H7 (cell line): ENCODE measurements around the gene ATN1. TPM values are rescaled to one million over a fixed set of nuclear protein-coding genes. Genes with fewer than 3 reads are reported as not detected.

Source experiments
- DNase-seq: peaks from one replicate; pipeline ENCODE4 v3.0.0; 2012
- H3K27me3 ChIP-seq: 2 replicates; pipeline ENCODE4 v1.6.0; 2011; ENCODE audit warnings: mild to moderate bottlenecking, low read length; ENCODE audit not compliant: control insufficient read depth, insufficient read depth
- H3K36me3 ChIP-seq: replicated peaks from 2 replicates; pipeline ENCODE4 v1.5.1; 2011; ENCODE audit warnings: low read length; ENCODE audit not compliant: control insufficient read depth, insufficient read depth
- H3K4me3 ChIP-seq: 2 replicates; pipeline ENCODE4 v1.5.1; 2011; ENCODE audit warnings: low read depth, mild to moderate bottlenecking, control low read depth, low read length, moderate library complexity; ENCODE audit not compliant: insufficient read depth
- total RNA-seq: library from RNA; depleted of rRNA; stranded (reverse); fragments of >200 nt; shearing (Covaris generic); gene quantifications from 2 replicates; pipeline ENCODE4 v1.2.3, GENCODE V29; 2014

ATN1 gene
- total RNA-seq, 1 experiment from 2014 or later, result 11.4 TPM

DNA sequence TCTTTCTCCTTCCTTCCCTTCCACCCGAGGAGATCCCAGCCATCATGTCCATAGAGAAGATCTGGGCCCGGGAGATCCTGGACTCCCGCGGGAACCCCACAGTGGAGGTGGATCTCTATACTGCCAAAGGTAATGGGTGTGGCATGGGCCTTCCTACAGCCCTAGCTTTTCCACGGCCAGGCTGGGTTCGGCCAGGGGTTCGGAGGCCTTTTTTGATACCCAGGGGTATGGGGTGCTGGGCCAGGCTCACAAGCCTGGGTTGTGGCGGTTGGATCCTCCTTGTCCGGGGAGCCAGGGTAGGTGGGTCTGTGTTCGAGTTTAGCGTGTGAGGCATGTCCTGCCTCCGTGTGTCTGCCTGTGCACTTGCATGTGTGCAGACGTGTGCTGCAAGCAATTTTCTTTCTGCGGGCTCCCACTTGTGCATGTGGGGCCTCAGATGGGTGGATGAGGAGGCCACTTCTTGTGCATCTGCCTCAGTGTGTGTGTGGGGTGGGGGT, 11.9 kb upstream of the ATN1 start:
- Histone ChIP-seq H3K36me3 (peaks cover 15% of the 10 kb centered on the region), H3K27me3 (peaks cover 9% of the 10 kb centered on the region), H3K4me3 (peak overlapping the region; percentile 25)
- DNase-seq, result no peak

DNA sequence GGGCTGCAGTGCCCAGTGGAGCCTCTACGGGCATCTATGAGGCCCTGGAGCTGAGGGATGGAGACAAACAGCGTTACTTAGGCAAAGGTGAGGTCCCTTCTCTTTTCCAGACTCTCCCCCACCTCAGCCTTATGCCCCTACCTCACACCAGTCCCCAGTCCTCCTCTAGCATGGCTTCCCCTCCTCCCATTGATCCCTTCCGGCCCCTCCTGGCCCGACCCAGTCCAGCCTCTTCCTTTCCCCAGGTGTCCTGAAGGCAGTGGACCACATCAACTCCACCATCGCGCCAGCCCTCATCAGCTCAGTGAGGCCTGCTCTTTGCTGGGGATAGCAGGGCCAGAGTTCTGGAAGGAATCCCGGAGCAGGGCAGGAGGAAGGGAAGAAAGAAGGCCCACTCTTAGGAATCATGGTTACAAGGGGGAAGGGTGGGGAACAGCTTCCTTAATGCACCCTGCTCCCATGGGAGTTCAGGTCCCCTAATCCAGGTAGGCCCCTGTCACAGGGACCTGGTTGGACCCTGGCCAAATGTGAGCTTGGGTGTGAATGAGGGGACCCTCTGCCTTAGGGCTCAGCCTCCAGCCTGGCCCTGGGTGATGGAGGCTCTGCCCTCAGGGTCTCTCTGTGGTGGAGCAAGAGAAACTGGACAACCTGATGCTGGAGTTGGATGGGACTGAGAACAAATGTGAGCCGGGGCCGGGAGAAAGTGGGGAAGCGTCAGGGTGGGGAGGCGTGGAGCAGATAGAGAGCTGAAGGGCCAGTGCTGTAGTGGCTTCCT, 11.1 kb upstream of the ATN1 start:
- Histone ChIP-seq H3K27me3 (peaks cover 9% of the 10 kb centered on the region), H3K4me3 (no peak overlapping the region), H3K36me3 (peaks cover 19% of the 10 kb centered on the region)
- DNase-seq, result peak; percentile 12

DNA sequence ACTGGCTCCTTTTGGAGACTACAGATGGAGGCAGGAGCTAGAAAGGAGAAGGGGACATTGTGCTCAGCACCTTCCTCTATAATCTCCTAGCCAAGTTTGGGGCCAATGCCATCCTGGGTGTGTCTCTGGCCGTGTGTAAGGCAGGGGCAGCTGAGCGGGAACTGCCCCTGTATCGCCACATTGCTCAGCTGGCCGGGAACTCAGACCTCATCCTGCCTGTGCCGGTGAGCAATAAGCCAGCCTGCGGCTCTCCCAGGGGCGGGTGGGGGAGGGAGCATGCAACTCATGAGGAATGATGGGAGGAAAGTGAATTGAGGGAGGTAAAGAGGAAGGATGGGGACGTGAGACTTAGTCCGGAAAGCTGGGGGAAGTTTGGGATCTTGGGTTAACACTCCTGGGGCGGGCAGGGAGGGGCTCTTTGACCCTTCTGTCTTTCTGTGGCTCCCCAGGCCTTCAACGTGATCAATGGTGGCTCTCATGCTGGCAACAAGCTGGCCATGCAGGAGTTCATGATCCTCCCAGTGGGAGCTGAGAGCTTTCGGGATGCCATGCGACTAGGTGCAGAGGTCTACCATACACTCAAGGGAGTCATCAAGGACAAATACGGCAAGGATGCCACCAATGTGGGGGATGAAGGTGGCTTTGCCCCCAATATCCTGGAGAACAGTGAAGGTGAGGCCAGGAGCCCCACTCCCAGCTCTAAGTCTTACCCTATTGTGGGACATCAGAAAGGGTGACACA, 10.1 kb upstream of the ATN1 start:
- Histone ChIP-seq H3K27me3 (peaks cover 7% of the 10 kb centered on the region), H3K36me3 (peaks cover 28% of the 10 kb centered on the region), H3K4me3 (no peak overlapping the region)
- peak; percentile 10 for DNase-seq

DNA sequence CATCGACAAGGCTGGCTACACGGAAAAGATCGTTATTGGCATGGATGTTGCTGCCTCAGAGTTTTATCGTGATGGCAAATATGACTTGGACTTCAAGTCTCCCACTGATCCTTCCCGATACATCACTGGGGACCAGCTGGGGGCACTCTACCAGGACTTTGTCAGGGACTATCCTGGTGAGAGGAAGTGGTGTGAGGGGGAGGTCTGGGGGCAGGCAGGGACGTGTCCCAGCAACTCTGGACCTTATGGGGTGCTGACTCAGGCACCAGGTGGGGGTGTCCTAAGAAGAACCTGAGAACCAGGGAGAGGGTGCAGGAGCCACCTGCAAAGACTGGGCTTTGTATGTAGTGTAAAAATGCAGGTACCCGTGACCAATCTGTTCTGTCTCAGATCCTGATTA, 8.2 kb upstream of the ATN1 start:
- no peak overlapping the region for H3K4me3 ChIP-seq
- peak; percentile 21 for DNase-seq
- H3K36me3 ChIP-seq, result peaks cover 31% of the 10 kb centered on the region
- H3K27me3 ChIP-seq, result peaks cover 3% of the 10 kb centered on the region

DNA sequence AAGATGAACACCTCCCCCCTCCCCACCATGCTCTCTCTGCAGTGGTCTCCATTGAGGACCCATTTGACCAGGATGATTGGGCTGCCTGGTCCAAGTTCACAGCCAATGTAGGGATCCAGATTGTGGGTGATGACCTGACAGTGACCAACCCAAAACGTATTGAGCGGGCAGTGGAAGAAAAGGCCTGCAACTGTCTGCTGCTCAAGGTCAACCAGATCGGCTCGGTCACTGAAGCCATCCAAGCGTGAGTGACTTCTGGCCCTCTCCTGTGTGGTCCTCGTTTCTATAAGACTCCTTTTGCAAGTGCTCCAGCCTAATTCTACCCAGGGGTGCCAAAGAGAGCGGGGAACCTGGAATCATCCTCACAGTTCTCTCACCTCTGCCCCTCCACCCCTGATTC, 6.2 kb upstream of the ATN1 start:
- no peak for DNase-seq
- Histone ChIP-seq H3K4me3 (no peak overlapping the region), H3K27me3 (no peaks in the 10 kb centered on the region), H3K36me3 (peaks cover 27% of the 10 kb centered on the region)

DNA sequence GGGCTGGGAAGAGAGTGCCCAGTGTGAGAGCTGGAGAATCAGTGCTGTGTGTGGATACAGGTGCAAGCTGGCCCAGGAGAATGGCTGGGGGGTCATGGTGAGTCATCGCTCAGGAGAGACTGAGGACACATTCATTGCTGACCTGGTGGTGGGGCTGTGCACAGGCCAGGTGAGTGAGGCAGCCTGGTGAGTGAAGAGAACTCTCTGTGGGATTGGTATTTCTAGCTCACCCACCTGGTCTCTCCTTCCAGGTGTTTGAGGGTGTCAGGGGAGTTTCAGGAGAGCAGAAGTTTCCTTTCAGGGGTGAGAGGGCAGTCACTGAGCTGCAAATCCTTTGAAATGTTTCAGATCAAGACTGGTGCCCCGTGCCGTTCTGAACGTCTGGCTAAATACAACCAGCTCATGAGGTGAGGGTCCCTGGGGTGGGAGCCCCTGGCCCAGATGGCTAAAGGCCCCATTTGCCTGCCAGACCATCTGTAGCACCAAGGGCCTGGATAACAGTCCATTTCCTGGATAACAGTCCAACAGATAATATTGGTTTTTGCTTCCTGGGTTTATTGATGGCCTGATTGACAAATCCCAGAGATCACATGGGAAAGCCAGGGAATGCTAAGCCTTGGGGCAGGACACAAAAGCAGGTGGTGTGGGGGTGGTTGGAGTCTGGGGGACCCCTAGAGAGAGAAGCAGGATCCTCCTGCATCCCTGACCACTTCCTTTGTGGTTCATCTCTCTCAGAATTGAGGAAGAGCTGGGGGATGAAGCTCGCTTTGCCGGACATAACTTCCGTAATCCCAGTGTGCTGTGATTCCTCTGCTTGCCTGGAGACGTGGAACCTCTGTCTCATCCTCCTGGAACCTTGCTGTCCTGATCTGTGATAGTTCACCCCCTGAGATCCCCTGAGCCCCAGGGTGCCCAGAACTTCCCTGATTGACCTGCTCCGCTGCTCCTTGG, 5.5 kb upstream of the ATN1 start:
- Histone ChIP-seq H3K36me3 (peaks cover 21% of the 10 kb centered on the region), H3K4me3 (no peak overlapping the region), H3K27me3 (no peaks in the 10 kb centered on the region)
- peak; percentile 2 for DNase-seq

DNA sequence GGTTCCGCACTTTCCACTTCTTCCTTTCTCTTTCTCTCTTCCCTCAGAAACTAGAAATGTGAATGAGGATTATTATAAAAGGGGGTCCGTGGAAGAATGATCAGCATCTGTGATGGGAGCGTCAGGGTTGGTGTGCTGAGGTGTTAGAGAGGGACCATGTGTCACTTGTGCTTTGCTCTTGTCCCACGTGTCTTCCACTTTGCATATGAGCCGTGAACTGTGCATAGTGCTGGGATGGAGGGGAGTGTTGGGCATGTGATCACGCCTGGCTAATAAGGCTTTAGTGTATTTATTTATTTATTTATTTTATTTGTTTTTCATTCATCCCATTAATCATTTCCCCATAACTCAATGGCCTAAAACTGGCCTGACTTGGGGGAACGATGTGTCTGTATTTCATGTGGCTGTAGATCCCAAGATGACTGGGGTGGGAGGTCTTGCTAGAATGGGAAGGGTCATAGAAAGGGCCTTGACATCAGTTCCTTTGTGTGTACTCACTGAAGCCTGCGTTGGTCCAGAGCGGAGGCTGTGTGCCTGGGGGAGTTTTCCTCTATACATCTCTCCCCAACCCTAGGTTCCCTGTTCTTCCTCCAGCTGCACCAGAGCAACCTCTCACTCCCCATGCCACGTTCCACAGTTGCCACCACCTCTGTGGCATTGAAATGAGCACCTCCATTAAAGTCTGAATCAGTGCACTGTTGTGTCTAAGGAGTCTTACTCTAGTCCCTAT, 4.6 kb upstream of the ATN1 start:
- peak; percentile 2 for DNase-seq
- Histone ChIP-seq H3K36me3 (peaks cover 17% of the 10 kb centered on the region), H3K4me3 (no peak overlapping the region), H3K27me3 (no peaks in the 10 kb centered on the region)

DNA sequence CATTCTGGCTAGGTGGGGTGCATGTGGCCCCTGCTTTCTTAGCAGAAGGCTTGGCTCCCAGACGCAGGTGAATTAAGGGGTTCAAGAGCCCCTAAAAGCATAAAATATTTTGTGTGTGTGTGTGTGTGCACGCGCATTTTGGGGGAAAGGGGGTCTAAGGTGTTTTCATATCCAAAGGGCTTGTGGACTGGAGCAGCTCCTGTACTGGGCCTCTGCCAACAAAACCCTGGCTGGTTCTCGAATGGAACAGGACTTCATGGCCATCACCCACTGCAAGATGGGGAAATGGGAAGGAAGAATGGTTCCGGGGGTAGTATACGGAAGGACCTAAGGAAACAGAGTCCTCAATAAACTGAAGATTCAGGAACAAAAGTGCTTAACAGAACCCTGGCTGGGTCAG, 3.9 kb upstream of the ATN1 start:
- H3K36me3 ChIP-seq, result peaks cover 17% of the 10 kb centered on the region
- no peak overlapping the region for H3K4me3 ChIP-seq
- no peaks in the 10 kb centered on the region for H3K27me3 ChIP-seq
- no peak for DNase-seq

DNA sequence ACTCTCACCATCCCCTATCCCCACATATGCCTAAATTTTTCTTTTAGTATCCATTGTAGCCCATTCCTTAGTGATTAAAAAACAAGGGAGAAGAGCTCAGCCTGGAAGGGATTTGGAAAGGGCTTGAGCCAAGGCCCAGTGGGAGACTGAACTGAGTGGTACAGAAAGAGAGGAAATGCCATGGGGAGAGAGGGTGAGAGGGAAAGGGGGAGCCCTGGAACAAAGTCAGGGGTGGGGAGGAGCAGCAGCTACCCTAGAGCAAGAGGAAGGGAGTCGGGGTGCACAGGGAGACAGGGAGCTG, 2.6 kb upstream of the ATN1 start:
- no peaks in the 10 kb centered on the region for H3K27me3 ChIP-seq
- peaks cover 17% of the 10 kb centered on the region for H3K36me3 ChIP-seq
- no peak for DNase-seq
- H3K4me3 ChIP-seq, result peak overlapping the region; percentile 2; the same call in 1 of the 2 replicates

DNA sequence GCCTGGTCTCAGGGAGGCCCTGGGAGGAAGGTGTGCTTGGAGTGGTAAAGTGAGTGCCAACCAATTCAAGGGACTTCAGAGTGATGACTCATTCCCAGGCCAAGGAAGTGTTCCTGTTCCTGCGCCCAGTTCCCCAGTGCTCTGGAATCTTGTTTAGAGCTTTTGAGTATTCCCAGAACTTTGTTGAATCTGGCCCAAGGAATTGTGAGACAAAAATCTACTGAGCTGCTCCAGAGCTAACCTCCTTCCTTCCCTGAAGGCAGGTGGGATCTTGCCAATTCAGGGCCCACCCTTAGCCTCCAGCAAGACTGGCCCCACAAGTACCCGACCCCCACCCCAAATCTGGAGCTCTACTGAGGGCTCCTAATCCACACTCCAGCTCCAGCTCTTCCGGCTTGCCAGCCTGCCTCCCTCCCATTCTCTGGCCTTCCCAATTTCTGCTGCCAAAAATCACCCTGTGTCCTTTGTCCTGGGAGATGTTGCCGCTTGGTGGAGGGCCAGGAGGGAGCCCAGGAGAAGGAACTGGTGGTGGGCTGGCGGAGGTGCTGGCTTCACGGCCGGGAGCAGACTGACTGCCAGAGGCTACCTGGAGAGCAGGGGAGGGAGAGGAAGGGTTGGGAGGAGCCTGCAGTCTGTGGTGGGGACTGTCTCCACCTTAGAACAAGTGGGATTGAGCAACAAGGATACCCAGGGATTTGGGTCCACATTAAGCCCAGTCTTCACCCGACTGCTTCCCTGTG, 2.0 kb upstream of the ATN1 start:
- H3K4me3 ChIP-seq, result peak overlapping the region; percentile 56
- DNase-seq, result peak; percentile 79
- H3K36me3 ChIP-seq, result peaks cover 17% of the 10 kb centered on the region
- no peaks in the 10 kb centered on the region for H3K27me3 ChIP-seq

DNA sequence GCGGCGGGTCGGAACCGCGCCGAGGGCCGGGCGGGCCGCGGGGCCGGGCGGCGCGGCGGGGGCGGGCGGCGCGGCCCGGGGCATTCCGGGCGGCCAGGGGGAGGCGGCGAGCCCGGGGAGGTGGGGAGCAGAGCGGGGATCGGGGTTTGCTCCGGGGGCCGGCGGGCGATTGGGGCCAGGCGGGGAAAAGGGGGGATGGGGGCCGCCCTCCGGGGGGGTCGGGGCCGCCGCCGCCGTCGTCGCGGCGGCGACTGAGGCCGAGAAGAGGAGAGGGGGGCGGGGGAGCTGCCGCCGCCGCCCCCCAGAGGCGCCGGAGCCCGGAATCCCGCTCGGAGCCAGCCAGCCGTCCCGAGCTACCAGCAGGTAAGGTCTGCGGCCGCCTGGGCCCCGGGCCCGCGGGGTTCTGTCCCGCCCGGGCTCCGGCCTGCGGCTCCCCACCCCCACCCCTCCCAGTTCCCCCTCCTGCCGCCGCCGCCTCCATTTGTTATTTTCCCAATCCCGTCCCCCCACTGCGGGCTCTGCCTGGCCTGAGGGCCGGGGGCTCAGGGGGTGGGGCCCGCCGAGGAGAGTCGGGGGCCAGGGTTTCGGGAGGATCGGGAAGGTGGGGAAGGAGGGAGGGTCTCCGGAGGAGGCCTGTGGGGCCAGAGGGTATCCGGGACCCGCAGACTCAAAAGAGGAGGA, 403 bp downstream of the ATN1 start:
- peak; percentile 85 for DNase-seq
- H3K27me3 ChIP-seq, result no peaks in the 10 kb centered on the region
- H3K36me3 ChIP-seq, result peaks cover 1% of the 10 kb centered on the region; the same call in 1 of the 2 replicates
- H3K4me3 ChIP-seq, result peak overlapping the region; percentile 78

DNA sequence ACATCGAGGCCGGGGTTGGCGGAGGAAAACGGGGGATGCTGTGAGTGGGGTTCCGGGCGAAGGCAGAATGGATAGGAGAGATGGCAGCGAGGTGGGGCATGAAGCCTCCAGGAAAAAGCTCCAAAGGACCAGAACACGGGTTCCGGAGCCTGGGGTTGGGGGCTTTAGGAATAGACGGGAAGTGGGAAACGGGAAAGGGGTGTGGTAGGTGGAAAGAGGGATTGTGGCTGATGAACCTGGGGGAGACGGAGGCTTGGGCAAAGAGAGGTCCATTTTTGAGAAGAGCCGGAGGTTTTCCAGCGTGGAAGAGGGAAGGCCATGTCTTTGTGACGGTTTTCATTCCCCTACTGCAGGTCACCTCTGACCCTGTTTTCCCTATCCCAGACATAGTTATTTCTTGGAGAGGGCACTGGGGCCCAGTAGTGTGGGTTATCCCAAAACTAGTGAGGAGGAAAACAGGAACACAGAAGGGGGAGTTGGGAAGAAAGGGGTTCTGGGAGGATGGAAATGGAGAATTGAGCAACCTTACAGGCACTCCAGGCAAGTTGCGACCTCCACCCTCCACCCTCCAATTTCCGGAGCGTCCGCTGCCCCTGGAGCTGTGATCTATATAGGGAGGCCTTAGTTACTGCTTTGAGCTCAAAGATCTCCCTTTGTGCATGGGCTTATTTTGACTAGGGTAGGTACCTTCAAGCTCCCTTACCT, 1.1 kb downstream of the ATN1 start:
- Histone ChIP-seq H3K4me3 (peak overlapping the region; percentile 78), H3K27me3 (no peaks in the 10 kb centered on the region), H3K36me3 (peaks cover 4% of the 10 kb centered on the region)
- DNase-seq, result no peak
